Stimulated activated naive CD8-positive, alpha-beta T cell treated with anti-CD3 and anti-CD28 coated beads, Interleukin-15, Interleukin-2, amounts not matched to agents 100 ng/mL and 50 ng/mL, for 24 hours (primary cell): Measurements from ENCODE around the gene FNDC1.

Experiments
- H3K27ac Mint-ChIP-seq: one replicate; pipeline ENCODE4 v1.8.0; 2021; ENCODE audit warnings: mild to moderate bottlenecking, mixed read lengths
- H3K27me3 Mint-ChIP-seq: one replicate; pipeline ENCODE4 v1.8.0; 2021; ENCODE audit warnings: mixed read lengths
- H3K36me3 Mint-ChIP-seq: one replicate; pipeline ENCODE4 v1.8.0; 2021; ENCODE audit warnings: low read depth, mixed read lengths
- H3K4me1 Mint-ChIP-seq: one replicate; pipeline ENCODE4 v1.8.0; 2021; ENCODE audit warnings: low read depth, mixed read lengths
- H3K4me3 Mint-ChIP-seq: one replicate; pipeline ENCODE4 v1.8.0; 2021; ENCODE audit warnings: mild to moderate bottlenecking, mixed read lengths
- H3K9me3 Mint-ChIP-seq: one replicate; pipeline ENCODE4 v1.8.0; 2021; ENCODE audit warnings: mixed read lengths

FNDC1 gene

GRCh38 chr6:159212525-159213280, 43.5 kb downstream of the FNDC1 start:
- Mint-ChIP-seq H3K4me3 (no peak overlapping the region), H3K9me3 (no peaks in the 10 kb centered on the region), H3K4me1 (no peaks in the 10 kb centered on the region), H3K27ac (no peak overlapping the region), H3K36me3 (no peaks in the 10 kb centered on the region), H3K27me3 (peaks cover 4% of the 10 kb centered on the region)

- Mint-ChIP-seq H3K27me3 (peaks cover 8% of the 10 kb centered on the region), H3K4me3 (no peak overlapping the region), H3K36me3 (no peaks in the 10 kb centered on the region), H3K27ac (no peak overlapping the region), H3K9me3 (no peaks in the 10 kb centered on the region), H3K4me1 (no peaks in the 10 kb centered on the region)
Measured at GRCh38 chr6:159213405-159213804, 44.2 kb downstream of the FNDC1 start.

GRCh38 chr6:159214281-159214680, 45.1 kb downstream of the FNDC1 start:
- Mint-ChIP-seq H3K36me3 (no peaks in the 10 kb centered on the region), H3K4me1 (no peaks in the 10 kb centered on the region), H3K27ac (no peak overlapping the region), H3K9me3 (no peaks in the 10 kb centered on the region), H3K27me3 (peaks cover 8% of the 10 kb centered on the region), H3K4me3 (no peak overlapping the region)

GRCh38 chr6:159217595-159218275, 48.5 kb downstream of the FNDC1 start:
- no peak overlapping the region for H3K4me3 Mint-ChIP-seq
- no peak overlapping the region for H3K27ac Mint-ChIP-seq
- no peaks in the 10 kb centered on the region for H3K36me3 Mint-ChIP-seq
- H3K27me3 Mint-ChIP-seq, result peaks cover 15% of the 10 kb centered on the region
- H3K4me1 Mint-ChIP-seq, result no peaks in the 10 kb centered on the region
- H3K9me3 Mint-ChIP-seq, result no peaks in the 10 kb centered on the region

GRCh38 chr6:159220093-159220492, 50.9 kb downstream of the FNDC1 start:
- Mint-ChIP-seq H3K4me3 (no peak overlapping the region), H3K36me3 (no peaks in the 10 kb centered on the region), H3K9me3 (no peaks in the 10 kb centered on the region), H3K4me1 (no peaks in the 10 kb centered on the region), H3K27ac (no peak overlapping the region), H3K27me3 (peaks cover 22% of the 10 kb centered on the region)

- peaks cover 30% of the 10 kb centered on the region for H3K27me3 Mint-ChIP-seq
- H3K9me3 Mint-ChIP-seq, result no peaks in the 10 kb centered on the region
Measured at GRCh38 chr6:159221486-159222170, 52.4 kb downstream of the FNDC1 start.

GRCh38 chr6:159224452-159224851, 55.3 kb downstream of the FNDC1 start:
- Mint-ChIP-seq H3K9me3 (no peaks in the 10 kb centered on the region), H3K4me3 (no peak overlapping the region), H3K4me1 (no peaks in the 10 kb centered on the region), H3K36me3 (no peaks in the 10 kb centered on the region), H3K27me3 (peaks cover 34% of the 10 kb centered on the region), H3K27ac (no peak overlapping the region)

More at GRCh38 chr6:159221486-159222170, 52.4 kb downstream of the FNDC1 start:
- Mint-ChIP-seq H3K36me3 (no peaks in the 10 kb centered on the region), H3K4me3 (no peak overlapping the region), H3K4me1 (no peaks in the 10 kb centered on the region), H3K27ac (no peak overlapping the region)

- H3K9me3 Mint-ChIP-seq, result no peaks in the 10 kb centered on the region
- no peak overlapping the region for H3K27ac Mint-ChIP-seq
- H3K36me3 Mint-ChIP-seq, result no peaks in the 10 kb centered on the region
- peaks cover 35% of the 10 kb centered on the region for H3K27me3 Mint-ChIP-seq
- H3K4me3 Mint-ChIP-seq, result no peak overlapping the region
- H3K4me1 Mint-ChIP-seq, result peaks cover 3% of the 10 kb centered on the region
Measured at GRCh38 chr6:159229651-159230051, 60.5 kb downstream of the FNDC1 start.

GRCh38 chr6:159232106-159232645, 63.0 kb downstream of the FNDC1 start:
- no peaks in the 10 kb centered on the region for H3K36me3 Mint-ChIP-seq
- H3K4me3 Mint-ChIP-seq, result no peak overlapping the region
- H3K9me3 Mint-ChIP-seq, result no peaks in the 10 kb centered on the region
- peaks cover 3% of the 10 kb centered on the region for H3K4me1 Mint-ChIP-seq
- no peak overlapping the region for H3K27ac Mint-ChIP-seq
- H3K27me3 Mint-ChIP-seq, result peaks cover 44% of the 10 kb centered on the region

GRCh38 chr6:159232751-159233150, 63.6 kb downstream of the FNDC1 start:
- no peak overlapping the region for H3K4me3 Mint-ChIP-seq
- peaks cover 46% of the 10 kb centered on the region for H3K27me3 Mint-ChIP-seq
- H3K36me3 Mint-ChIP-seq, result no peaks in the 10 kb centered on the region
- H3K4me1 Mint-ChIP-seq, result peaks cover 3% of the 10 kb centered on the region
- H3K27ac Mint-ChIP-seq, result no peak overlapping the region
- no peaks in the 10 kb centered on the region for H3K9me3 Mint-ChIP-seq

- Mint-ChIP-seq H3K9me3 (no peaks in the 10 kb centered on the region), H3K36me3 (no peaks in the 10 kb centered on the region), H3K27me3 (peaks cover 45% of the 10 kb centered on the region), H3K27ac (no peak overlapping the region), H3K4me3 (no peak overlapping the region), H3K4me1 (peaks cover 3% of the 10 kb centered on the region)
Measured at GRCh38 chr6:159233365-159234101, 64.3 kb downstream of the FNDC1 start.

- peaks cover 45% of the 10 kb centered on the region for H3K27me3 Mint-ChIP-seq
- no peak overlapping the region for H3K4me3 Mint-ChIP-seq
Measured at GRCh38 chr6:159234102-159234553, 64.9 kb downstream of the FNDC1 start.

GRCh38 chr6:159238920-159239558, 69.8 kb downstream of the FNDC1 start:
- no peaks in the 10 kb centered on the region for H3K9me3 Mint-ChIP-seq
- H3K27ac Mint-ChIP-seq, result no peak overlapping the region
- H3K27me3 Mint-ChIP-seq, result peaks cover 49% of the 10 kb centered on the region
- peaks cover 3% of the 10 kb centered on the region for H3K4me1 Mint-ChIP-seq
- H3K4me3 Mint-ChIP-seq, result no peak overlapping the region
- no peaks in the 10 kb centered on the region for H3K36me3 Mint-ChIP-seq

More at GRCh38 chr6:159234102-159234553, 64.9 kb downstream of the FNDC1 start:
- no peaks in the 10 kb centered on the region for H3K36me3 Mint-ChIP-seq
- H3K9me3 Mint-ChIP-seq, result no peaks in the 10 kb centered on the region
- peaks cover 3% of the 10 kb centered on the region for H3K4me1 Mint-ChIP-seq
- H3K27ac Mint-ChIP-seq, result no peak overlapping the region

- Mint-ChIP-seq H3K4me3 (no peak overlapping the region), H3K27me3 (peaks cover 10% of the 10 kb centered on the region), H3K27ac (no peak overlapping the region), H3K4me1 (no peaks in the 10 kb centered on the region), H3K36me3 (no peaks in the 10 kb centered on the region), H3K9me3 (no peaks in the 10 kb centered on the region)
Measured at GRCh38 chr6:159249128-159249527, 79.9 kb downstream of the FNDC1 start.
